Heart left ventricle (tissue), 13 donors: ENCODE measurements around the gene N4BP2.

Experiments used
- POLR2A ChIP-seq, 2 donors: fragments of 450-650 bp; IDR thresholded peaks; one replicate each; pipeline ENCODE4 v1.6.1; 2017; ENCODE audit warnings: antibody characterized with exemption in 2 of 2, mild to moderate bottlenecking in 2 of 2, moderate library complexity in 2 of 2
- TF ChIP-seq, protein P1 (sequence below), 12 donors: fragments of 200-600 bp; sonication (generic) in 4 of 12; IDR thresholded peaks; one replicate each; pipeline versions ENCODE4 v1.5.0 to v1.8.0; 2018 to 2022; ENCODE audit warnings: antibody characterized with exemption in 12 of 12, mild to moderate bottlenecking in 5 of 12
- donor health status: ischemic (EF 13 %, LVEDD 7.1; RV severe dilation, severe dysfunction).
- donor health status: DM: no; HTN: yes; CAD: no.
- donor health status: DM: no; HTN: no; CAD: no.
- donor health status: ischemic (EF 25% LVEDD 6.9; RV normal size, moderate dysfunction).
- donor health status: ischemic (EF 25% LVEDD 5.7; RV mildly dilated, moderate dysfunction).
- donor health status: ischemic (EF 35%, LVEDD 5.7; RV mildly dilated, moderate dysfunction).
- donor health status: nonischemic (EF 11% LVEDD 7.7; RV severe dilation, severe dysfunction).
- donor health status: DM: yes; HTN: yes; CAD: no.
- donor health status: PGD.
- donor health status: ischemic (EF 29% LVEDD 5.4; RV normal size, mild dysfunction).
- donor health status: nonischemic (EF 23%, LVEDD 6.1; RV moderate dilation, normal function).

DNA sequence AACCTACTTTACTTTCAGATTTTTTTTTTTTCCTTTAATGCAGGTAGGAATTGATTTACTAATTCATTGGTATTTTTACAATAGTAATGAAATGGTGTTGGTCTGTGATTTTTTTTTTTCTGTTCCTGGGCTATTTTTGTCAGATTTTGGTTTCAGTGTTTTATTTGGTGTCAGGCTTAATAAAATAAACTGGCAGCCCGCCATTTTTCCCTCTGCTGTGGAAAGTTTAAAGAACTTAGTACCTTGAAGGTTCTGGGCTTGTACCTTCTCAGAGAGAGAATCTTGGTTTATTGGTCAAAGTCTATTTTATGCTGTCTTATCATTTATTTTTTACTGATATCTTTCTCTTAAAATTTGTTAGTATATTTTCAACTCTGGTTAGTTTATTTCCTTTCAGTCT lies 76.2 kb downstream of the N4BP2 start:
- TF ChIP-seq, protein P1, sequence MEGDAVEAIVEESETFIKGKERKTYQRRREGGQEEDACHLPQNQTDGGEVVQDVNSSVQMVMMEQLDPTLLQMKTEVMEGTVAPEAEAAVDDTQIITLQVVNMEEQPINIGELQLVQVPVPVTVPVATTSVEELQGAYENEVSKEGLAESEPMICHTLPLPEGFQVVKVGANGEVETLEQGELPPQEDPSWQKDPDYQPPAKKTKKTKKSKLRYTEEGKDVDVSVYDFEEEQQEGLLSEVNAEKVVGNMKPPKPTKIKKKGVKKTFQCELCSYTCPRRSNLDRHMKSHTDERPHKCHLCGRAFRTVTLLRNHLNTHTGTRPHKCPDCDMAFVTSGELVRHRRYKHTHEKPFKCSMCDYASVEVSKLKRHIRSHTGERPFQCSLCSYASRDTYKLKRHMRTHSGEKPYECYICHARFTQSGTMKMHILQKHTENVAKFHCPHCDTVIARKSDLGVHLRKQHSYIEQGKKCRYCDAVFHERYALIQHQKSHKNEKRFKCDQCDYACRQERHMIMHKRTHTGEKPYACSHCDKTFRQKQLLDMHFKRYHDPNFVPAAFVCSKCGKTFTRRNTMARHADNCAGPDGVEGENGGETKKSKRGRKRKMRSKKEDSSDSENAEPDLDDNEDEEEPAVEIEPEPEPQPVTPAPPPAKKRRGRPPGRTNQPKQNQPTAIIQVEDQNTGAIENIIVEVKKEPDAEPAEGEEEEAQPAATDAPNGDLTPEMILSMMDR (IDR thresholded peaks at IDR 0.05): no peak
- no peak for TF ChIP-seq POLR2A (IDR thresholded peaks at IDR 0.05)
